ENCODE results near the gene SGSM1. TPM values are rescaled to one million over a fixed set of nuclear protein-coding genes. Genes with fewer than 3 reads are reported as not detected.
"Not testable (repeated sequence)": the region's sequence is repeated elsewhere in the genome, so short reads cannot be mapped to it uniquely, and the experiment has no call there.

SGSM1 gene
- total RNA-seq, 1 donor from 2014 or later, result 0.16 TPM

DNA sequence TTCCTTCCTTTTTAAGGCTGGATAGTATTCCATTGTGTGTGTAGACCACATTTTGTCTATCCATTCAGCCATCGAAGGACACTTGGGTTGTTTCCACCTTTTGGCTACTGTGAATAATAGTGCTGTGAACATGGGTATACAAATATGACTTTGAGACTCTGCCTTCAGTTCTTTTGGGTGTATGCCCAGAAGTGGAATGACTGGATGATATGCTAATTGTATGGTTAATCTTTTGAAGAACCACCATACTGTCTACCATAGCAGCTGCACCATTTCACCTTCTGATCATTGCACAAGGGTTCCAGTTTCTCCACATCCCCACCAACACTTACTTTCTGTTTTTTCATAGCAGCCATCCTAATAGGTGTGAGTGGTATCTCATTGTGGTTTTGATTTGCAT lies 30.3 kb downstream of the SGSM1 start:
- no peak for DNase-seq (ENCODE audit: low spot score)

GRCh38 chr22:24837517-24837916 lies 31.5 kb downstream of the SGSM1 start:
- not testable (repeated sequence) for DNase-seq (ENCODE audit: low spot score)

GRCh38 chr22:24841261-24841660 lies 35.2 kb downstream of the SGSM1 start:
- no peak for DNase-seq (ENCODE audit: low spot score)

- no peak for DNase-seq (ENCODE audit: low spot score)
These were observed 37.0 kb downstream of the SGSM1 start for GRCh38 chr22:24843048-24843447.

- no peak for DNase-seq (ENCODE audit: low spot score)
These were observed 39.3 kb downstream of the SGSM1 start for GRCh38 chr22:24845041-24845898.

DNA sequence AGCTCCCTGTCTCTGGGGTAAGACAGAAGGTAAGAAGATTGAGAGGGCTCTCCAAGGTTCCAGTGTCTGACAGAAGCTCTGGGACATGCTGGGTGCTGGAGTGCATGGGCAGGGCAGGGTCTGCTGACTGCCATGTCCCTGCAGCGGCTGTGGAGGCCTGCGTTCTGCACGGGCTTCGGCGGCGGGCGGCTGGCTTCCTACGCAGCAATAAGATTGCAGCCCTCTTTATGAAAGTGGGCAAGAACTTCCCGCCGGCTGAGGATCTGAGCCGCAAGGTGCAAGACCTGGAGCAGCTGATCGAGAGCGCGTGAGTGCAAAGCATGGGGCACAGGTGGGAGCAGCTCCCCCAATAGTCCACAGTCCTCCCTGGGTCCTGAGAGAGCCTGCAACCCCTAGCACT lies 41.5 kb downstream of the SGSM1 start:
- DNase-seq (ENCODE audit: low spot score), result no peak

DNA sequence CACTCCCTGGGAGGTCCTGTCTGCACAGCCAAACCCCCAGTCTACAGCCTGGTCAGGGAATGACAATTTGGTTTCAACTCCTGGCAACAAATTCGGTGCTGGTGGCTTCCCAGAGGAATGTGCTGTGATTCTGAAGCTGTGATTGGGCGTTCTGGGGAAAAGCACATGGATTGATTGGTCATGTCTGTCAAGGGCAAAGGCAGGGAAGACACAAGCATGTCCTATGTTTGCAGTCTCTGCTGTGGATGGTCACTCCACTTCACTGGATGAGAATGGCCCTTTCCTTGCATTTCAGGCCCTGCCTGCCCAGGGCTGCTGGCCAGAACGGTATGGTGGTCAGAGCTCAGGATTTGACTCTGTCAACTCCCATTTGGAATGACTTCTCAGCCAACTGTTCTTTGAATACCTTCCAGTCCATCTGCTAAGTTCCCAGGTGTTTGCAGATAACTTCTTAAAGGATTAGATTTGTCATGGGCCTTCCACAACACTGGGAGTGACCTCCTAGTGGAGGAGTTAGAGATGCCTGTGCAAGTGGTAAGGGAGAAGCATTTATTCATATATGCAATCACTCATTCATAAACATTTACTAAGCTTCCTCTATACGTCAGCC lies 42.7 kb downstream of the SGSM1 start:
- DNase-seq (ENCODE audit: low spot score), result no peak

- no peak for DNase-seq (ENCODE audit: low spot score)
These were observed 49.8 kb downstream of the SGSM1 start for GRCh38 chr22:24855794-24856193.

DNA sequence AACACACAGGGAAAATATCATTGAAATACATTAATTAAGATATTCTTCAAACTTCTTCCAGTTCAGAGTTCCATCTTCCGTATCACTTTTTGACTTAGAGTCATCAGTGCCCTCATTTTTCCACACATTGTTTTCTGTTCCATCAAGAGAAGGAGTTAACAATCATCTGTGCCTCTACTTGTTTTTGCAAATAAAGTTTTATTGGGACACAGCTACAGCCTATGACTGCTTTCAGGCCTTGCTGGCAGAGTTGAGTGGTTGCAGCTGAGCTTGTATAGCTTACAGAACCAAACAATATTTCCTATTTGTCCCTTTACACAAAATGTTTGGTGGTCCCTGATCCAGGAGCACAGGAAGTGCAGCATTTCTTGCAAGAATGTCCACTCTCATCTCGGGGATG lies 51.6 kb downstream of the SGSM1 start:
- DNase-seq (ENCODE audit: low spot score), result no peak

- DNase-seq (ENCODE audit: low spot score), result no peak
These were observed 53.6 kb downstream of the SGSM1 start for GRCh38 chr22:24859587-24859986.

- DNase-seq (ENCODE audit: low spot score), result no peak
These were observed 59.5 kb downstream of the SGSM1 start for GRCh38 chr22:24865508-24865907.

DNA sequence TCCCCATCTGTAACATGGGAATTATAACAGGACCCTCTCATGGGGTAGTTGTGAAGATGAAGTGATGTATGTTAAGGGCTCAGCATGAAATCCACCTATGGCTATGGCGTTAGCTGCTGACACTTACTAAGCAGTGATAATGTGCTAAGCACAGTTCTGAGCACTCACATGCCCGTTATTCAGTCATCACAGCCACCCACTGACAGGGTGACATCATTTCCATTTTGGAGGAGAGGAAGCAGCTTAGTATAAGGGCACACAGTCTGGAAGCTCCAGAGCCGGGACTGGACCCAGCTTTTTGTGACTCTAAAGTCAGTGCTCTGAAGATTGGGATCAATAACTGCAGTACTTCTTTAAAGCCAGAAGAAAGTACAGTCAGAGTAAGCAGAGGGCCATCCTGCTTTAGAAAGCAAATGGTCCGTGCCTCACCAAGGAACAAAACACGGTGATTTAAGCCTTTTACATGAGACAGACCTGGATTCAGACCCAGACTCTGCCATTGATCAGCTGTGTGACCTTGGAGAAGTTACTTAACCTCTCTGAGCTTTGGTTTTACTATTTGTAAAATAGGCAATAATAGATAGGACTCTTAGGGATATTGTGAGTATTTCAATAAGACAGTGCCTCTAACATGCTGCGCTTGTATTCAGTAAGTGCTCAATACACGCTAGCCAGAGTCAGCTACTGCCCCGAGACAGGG lies 61.5 kb downstream of the SGSM1 start:
- no peak for DNase-seq (ENCODE audit: low spot score)

- no peak for DNase-seq (ENCODE audit: low spot score)
These were observed 63.0 kb downstream of the SGSM1 start for GRCh38 chr22:24868979-24869378.

GRCh38 chr22:24871611-24872205 lies 65.7 kb downstream of the SGSM1 start:
- no peak for DNase-seq (ENCODE audit: low spot score)

- DNase-seq (ENCODE audit: low spot score), result no peak
These were observed 67.2 kb downstream of the SGSM1 start for GRCh38 chr22:24873226-24873625.

- no peak for DNase-seq (ENCODE audit: low spot score)
These were observed 70.0 kb downstream of the SGSM1 start for GRCh38 chr22:24875862-24876506.

DNA sequence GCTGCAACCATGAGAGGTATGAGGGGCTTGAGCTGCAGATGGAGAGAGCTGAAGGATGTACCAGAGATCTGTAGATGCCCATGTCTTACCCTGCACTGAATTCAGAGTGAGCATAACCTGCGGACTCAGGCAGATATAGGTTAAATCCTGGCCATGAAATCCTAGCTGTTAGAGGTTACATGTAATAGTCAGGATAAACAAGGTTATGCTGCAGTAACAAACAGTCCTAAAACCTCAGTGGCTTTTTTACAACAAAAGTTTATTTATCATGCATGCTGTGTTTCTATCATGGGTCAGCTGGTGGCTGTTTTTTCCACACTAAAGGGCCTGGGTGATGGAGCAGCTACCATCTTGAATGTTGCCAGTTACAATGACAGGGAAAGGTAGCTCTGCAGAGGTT lies 70.7 kb downstream of the SGSM1 start:
- no peak for DNase-seq (ENCODE audit: low spot score)

GRCh38 chr22:24878969-24879368 lies 73.0 kb downstream of the SGSM1 start:
- no peak for DNase-seq (ENCODE audit: low spot score)

DNA sequence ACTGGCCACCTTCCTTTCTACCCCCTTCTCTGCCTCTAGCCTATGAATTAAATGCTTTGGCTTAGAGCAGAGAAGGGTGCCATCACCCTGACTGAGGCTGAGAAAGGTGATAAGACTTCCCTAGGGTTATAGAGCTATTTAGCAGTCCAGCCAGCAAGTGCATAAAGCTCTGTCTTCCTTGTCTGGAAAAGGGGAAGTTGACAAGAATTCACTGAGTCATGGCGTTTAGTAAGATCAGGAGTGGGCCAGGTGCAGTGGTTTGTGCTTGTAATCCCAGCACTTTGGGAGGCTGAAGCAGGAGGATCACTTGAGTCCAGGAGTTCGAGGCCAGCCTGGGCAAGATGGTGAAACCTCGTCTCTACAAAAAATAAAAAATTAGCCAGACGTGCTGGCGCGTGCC lies 77.4 kb downstream of the SGSM1 start:
- DNase-seq (ENCODE audit: low spot score), result no peak

DNA sequence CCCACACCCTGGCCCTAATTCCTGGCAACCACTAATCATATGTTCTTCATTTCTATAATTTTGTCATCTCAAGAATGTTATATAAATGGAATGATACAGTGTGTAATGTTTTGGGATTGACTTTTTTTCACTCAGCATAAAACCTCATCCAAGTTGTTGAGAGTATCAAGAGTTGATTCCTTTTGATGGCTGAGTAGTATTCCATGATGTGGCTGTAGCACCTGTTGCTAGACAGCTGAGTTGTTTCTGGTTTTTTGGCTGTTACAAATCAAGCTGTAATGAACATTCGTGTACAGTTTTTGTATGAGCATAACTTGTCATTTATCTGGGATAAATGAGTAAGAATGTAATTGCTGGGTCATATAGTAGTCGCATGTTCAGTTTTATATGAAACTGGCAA lies 81.2 kb downstream of the SGSM1 start:
- no peak for DNase-seq (ENCODE audit: low spot score)

GRCh38 chr22:24893341-24894070 lies 87.5 kb downstream of the SGSM1 start:
- DNase-seq (ENCODE audit: low spot score), result peak; percentile 87

All from mesenteric fat pad (tissue), 1 donor.